Measurements from ENCODE around the gene STK11IP.
A peak's percentile ranks its signal among the peaks of the same experiment; 100 is the strongest.

The STK11IP gene

GRCh38 chr2:219557791-219558785 is 39.6 kb upstream of the STK11IP start:
- no peak for DNase-seq (ENCODE audit: low spot score)
- TF ChIP-seq CTCF (conservative IDR thresholded peaks at IDR 0.05; ENCODE audit: low read depth), result no peak
- H3K27ac ChIP-seq, result no peak overlapping the region
- ChIA-PET POLR2A (ENCODE audit: low non-redundant PET) (no interaction called here), CTCF (interaction anchor here (0.6 to 1.1 kb wide), 2 partner anchors 16 to 28 kb away, joined by 3 to 4 read pairs; no protein-coding TSS in a partner anchor)

- POLR2A ChIA-PET (ENCODE audit: low non-redundant PET), result interaction anchor here (0.5 kb wide), 1 partner anchor 45 kb away, joined by 3 read pairs; no protein-coding TSS in a partner anchor
- TF ChIP-seq CTCF (conservative IDR thresholded peaks at IDR 0.05; ENCODE audit: low read depth), result no peak
- DNase-seq (ENCODE audit: low spot score), result no peak
- CTCF ChIA-PET, result interaction anchor here (0.6 to 2.9 kb wide), 9 partner anchors 9 to 1966 kb away, joined by 3 to 21 read pairs (median 5); partner anchors contain the start of genes INHA and OBSL1
- H3K27ac ChIP-seq, result no peak overlapping the region
These were observed 38.3 kb upstream of the STK11IP start for GRCh38 chr2:219559156-219559915.

- no peak overlapping the region for H3K27ac ChIP-seq
- POLR2A ChIA-PET (ENCODE audit: low non-redundant PET), result interaction anchor here (0.5 kb wide), 1 partner anchor 45 kb away, joined by 3 read pairs; no protein-coding TSS in a partner anchor
- DNase-seq (ENCODE audit: low spot score), result peak; percentile 48
- peak; percentile 89 for TF ChIP-seq CTCF (conservative IDR thresholded peaks at IDR 0.05; ENCODE audit: low read depth)
- CTCF ChIA-PET, result interaction anchor here (0.6 to 2.9 kb wide), 20 partner anchors 10 to 1965 kb away, joined by 3 to 21 read pairs (median 4); partner anchors contain the start of genes INHA, OBSL1 and STK11IP
These were observed 37.4 kb upstream of the STK11IP start for GRCh38 chr2:219560037-219560892.

- ChIA-PET POLR2A (ENCODE audit: low non-redundant PET) (no interaction called here), CTCF (interaction anchor here (0.6 to 2.9 kb wide), 17 partner anchors 9 to 158 kb away, joined by 3 to 21 read pairs (median 5); partner anchors contain the start of genes INHA, OBSL1 and STK11IP)
- TF ChIP-seq CTCF (conservative IDR thresholded peaks at IDR 0.05; ENCODE audit: low read depth), result no peak
- no peak for DNase-seq (ENCODE audit: low spot score)
- no peak overlapping the region for H3K27ac ChIP-seq
These were observed 36.8 kb upstream of the STK11IP start for GRCh38 chr2:219560893-219561178.

GRCh38 chr2:219561179-219562048 is 36.2 kb upstream of the STK11IP start:
- no peak for DNase-seq (ENCODE audit: low spot score)
- CTCF ChIA-PET, result interaction anchor here (1.1 to 2.9 kb wide), 8 partner anchors 9 to 128 kb away, joined by 3 to 21 read pairs (median 5); partner anchors contain the start of genes INHA, OBSL1 and STK11IP
- no peak overlapping the region for H3K27ac ChIP-seq

More at GRCh38 chr2:219561179-219562048, 36.2 kb upstream of the STK11IP start:
- POLR2A ChIA-PET (ENCODE audit: low non-redundant PET), result no interaction called here
- no peak for TF ChIP-seq CTCF (conservative IDR thresholded peaks at IDR 0.05; ENCODE audit: low read depth)
